H9 (cell line): ENCODE measurements around the gene MIR17HG. TPM values are rescaled to one million over a fixed set of nuclear protein-coding genes. Genes with fewer than 3 reads are reported as not detected.

Experiments
- DNase-seq: peaks from one replicate; pipeline ENCODE4 v3.0.0-alpha.2; 2017
- H2AFZ ChIP-seq: one replicate; pipeline ENCODE4 v1.6.1; 2013; ENCODE audit warnings: mild to moderate bottlenecking, low read length, control low read depth, moderate library complexity
- H2AK5ac ChIP-seq: 2 replicates; pipeline ENCODE4 v1.6.1; 2013; ENCODE audit warnings: low read length, control low read depth, mixed read lengths; ENCODE audit not compliant: insufficient read length
- H2BK120ac ChIP-seq: one replicate; pipeline ENCODE4 v1.6.1; 2013; ENCODE audit warnings: low read depth, mild to moderate bottlenecking, low read length, control low read depth, inconsistent platforms; ENCODE audit not compliant: poor library complexity, severe bottlenecking
- H2BK12ac ChIP-seq: 2 replicates; pipeline ENCODE4 v1.6.1; 2013; ENCODE audit warnings: low read length, control low read depth, mixed read lengths, low read depth; ENCODE audit not compliant: insufficient read length
- H2BK15ac ChIP-seq: 2 replicates; pipeline ENCODE4 v1.6.1; 2013; ENCODE audit warnings: low read depth, low read length, control low read depth
- H2BK20ac ChIP-seq: one replicate; pipeline ENCODE4 v1.6.1; 2013; ENCODE audit warnings: low read depth, mild to moderate bottlenecking, low read length, control low read depth, inconsistent platforms; ENCODE audit not compliant: poor library complexity, severe bottlenecking
- H2BK5ac ChIP-seq: 2 replicates; pipeline ENCODE4 v1.6.1; 2013; ENCODE audit warnings: low read length, control low read depth, mixed read lengths; ENCODE audit not compliant: insufficient read length
- H3K14ac ChIP-seq: 2 replicates; pipeline ENCODE4 v1.6.1; 2013; ENCODE audit warnings: low read length, control low read depth; ENCODE audit not compliant: insufficient read depth
- H3K18ac ChIP-seq: 2 replicates; pipeline ENCODE4 v1.6.1; 2013; ENCODE audit warnings: low read depth, mild to moderate bottlenecking, mixed read lengths, low read length, control low read depth; ENCODE audit not compliant: insufficient read length
- H3K23ac ChIP-seq: 2 replicates; pipeline ENCODE4 v1.6.1; 2013; ENCODE audit warnings: low read length, control low read depth, mixed read lengths, low read depth; ENCODE audit not compliant: insufficient read length
- H3K23me2 ChIP-seq: 2 replicates; pipeline ENCODE4 v1.6.1; 2013; ENCODE audit warnings: low read depth, mild to moderate bottlenecking, mixed read lengths, low read length, control low read depth; ENCODE audit not compliant: insufficient read length, poor library complexity, severe bottlenecking
- H3K27ac ChIP-seq: 2 replicates; pipeline ENCODE4 v1.5.1; 2013; ENCODE audit warnings: low read length, control low read depth, mixed read lengths, low read depth; ENCODE audit not compliant: insufficient read length
- H3K27me3 ChIP-seq: 2 replicates; pipeline ENCODE4 v1.6.1; 2013; ENCODE audit warnings: low read length, control low read depth, inconsistent platforms; ENCODE audit not compliant: insufficient read depth
- H3K4ac ChIP-seq: 2 replicates; pipeline ENCODE4 v1.6.1; 2013; ENCODE audit warnings: low read depth, mild to moderate bottlenecking, control low read depth, inconsistent platforms, low read length, moderate library complexity
- H3K4me1 ChIP-seq: 2 replicates; pipeline ENCODE4 v1.6.1; 2013; ENCODE audit warnings: low read length, control low read depth, inconsistent platforms; ENCODE audit not compliant: insufficient read depth
- H3K4me2 ChIP-seq: 2 replicates; pipeline ENCODE4 v1.6.1; 2013; ENCODE audit warnings: low read length, control low read depth, mixed read lengths; ENCODE audit not compliant: insufficient read length, insufficient read depth
- H3K56ac ChIP-seq: 2 replicates; pipeline ENCODE4 v1.6.1; 2013; ENCODE audit warnings: low read depth, mild to moderate bottlenecking, mixed read lengths, low read length, control low read depth; ENCODE audit not compliant: insufficient read length
- H3K79me1 ChIP-seq: 2 replicates; pipeline ENCODE4 v1.6.1; 2013; ENCODE audit warnings: low read depth, mild to moderate bottlenecking, moderate library complexity, low read length, control low read depth, inconsistent platforms; ENCODE audit not compliant: insufficient read depth, poor library complexity, severe bottlenecking
- H3K79me2 ChIP-seq: 2 replicates; pipeline ENCODE4 v1.6.1; 2013; ENCODE audit warnings: low read length, control low read depth, inconsistent platforms; ENCODE audit not compliant: insufficient read depth
- H3K9ac ChIP-seq: 2 replicates; pipeline ENCODE4 v1.6.1; 2013; ENCODE audit warnings: low read length, control low read depth, mixed read lengths; ENCODE audit not compliant: insufficient read length; ENCODE audit errors: extremely low read depth
- H3K9me3 ChIP-seq: one replicate; pipeline ENCODE4 v1.6.1; 2013; ENCODE audit warnings: low read depth, low read length, inconsistent platforms; ENCODE audit not compliant: control insufficient read depth
- H3T11ph ChIP-seq: one replicate; pipeline ENCODE4 v1.6.1; 2013; ENCODE audit warnings: mild to moderate bottlenecking, low read length, control low read depth, inconsistent platforms
- H4K20me1 ChIP-seq: one replicate; pipeline ENCODE4 v1.6.1; 2013; ENCODE audit not compliant: control insufficient read depth, insufficient read length, insufficient read depth
- H4K5ac ChIP-seq: 2 replicates; pipeline ENCODE4 v1.6.1; 2013; ENCODE audit warnings: low read depth, mild to moderate bottlenecking, mixed read lengths, low read length, control low read depth; ENCODE audit not compliant: insufficient read length
- H4K8ac ChIP-seq: replicated peaks from 2 replicates; pipeline ENCODE4 v1.6.1; 2013; ENCODE audit warnings: low read length, control low read depth, mixed read lengths, low read depth; ENCODE audit not compliant: insufficient read length
- H4K91ac ChIP-seq: 2 replicates; pipeline ENCODE4 v1.6.1; 2013; ENCODE audit warnings: low read depth, mild to moderate bottlenecking, moderate library complexity, mixed read lengths, low read length, control low read depth; ENCODE audit not compliant: insufficient read length
- H3K27ac Mint-ChIP-seq, 3 experiments: 2 replicates in 2 of 3; 3 replicates in 1 of 3; pipeline ENCODE4 v1.8.0; 2020 to 2021; ENCODE audit warnings: mixed read lengths in 3 of 3, mild to moderate bottlenecking in 1 of 3, moderate library complexity in 1 of 3
- H3K27me3 Mint-ChIP-seq: 2 replicates; pipeline ENCODE4 v1.8.0; 2021; ENCODE audit warnings: low read depth, mild to moderate bottlenecking, moderate library complexity, mixed read lengths
- H3K36me3 Mint-ChIP-seq, 3 experiments: 2 replicates in 2 of 3; 3 replicates in 1 of 3; pipeline ENCODE4 v1.8.0; 2020 to 2021; ENCODE audit warnings: low read depth in 3 of 3, mixed read lengths in 3 of 3; ENCODE audit not compliant: insufficient read depth in 1 of 3
- H3K4me1 Mint-ChIP-seq, 2 experiments: 2 replicates each; pipeline ENCODE4 v1.8.0; 2020; ENCODE audit warnings: mixed read lengths in 2 of 2
- H3K4me3 Mint-ChIP-seq, 2 experiments: 2 replicates in 1 of 2; 3 replicates in 1 of 2; pipeline ENCODE4 v1.8.0; 2020 to 2021; ENCODE audit warnings: mild to moderate bottlenecking in 2 of 2, mixed read lengths in 2 of 2, moderate library complexity in 1 of 2
- H3K9me3 Mint-ChIP-seq, 2 experiments: 2 replicates in 1 of 2; 3 replicates in 1 of 2; pipeline ENCODE4 v1.8.0; 2020; ENCODE audit warnings: mild to moderate bottlenecking in 2 of 2, mixed read lengths in 2 of 2, moderate library complexity in 1 of 2
- CTCF ChIP-seq: fragments of 200-600 bp; sonication (generic); conservative IDR thresholded peaks from 3 replicates; pipeline ENCODE4 v1.8.0; 2021; ENCODE audit warnings: antibody characterized with exemption, mild to moderate bottlenecking
- WGBS: extraction: QIAGEN DNeasy Blood & Tissue Kit; methylation state at CpG from one replicate; pipeline ENCODE4 v1.1.7; 2013; ENCODE audit warnings: missing lambda C conversion rate, low lambda C conversion rate, mixed read lengths; ENCODE audit not compliant: insufficient read length; ENCODE audit errors: extremely low coverage; 5-methylcytosine and 5-hydroxymethylcytosine counted together
- total RNA-seq: library from RNA; stranded (reverse); gene quantifications from 2 replicates; pipeline ENCODE4 v1.2.1, GENCODE V29; 2021

The MIR17HG gene
- total RNA-seq, 1 experiment from 2014 or later: 38.7 TPM

GRCh38 chr13:91305652-91306051, 41.8 kb upstream of the MIR17HG start:
- DNase-seq: no peak
- Histone ChIP-seq H2BK120ac (no peak overlapping the region), H2AK5ac (no peak overlapping the region), H3K4ac (no peak overlapping the region), H3K27me3 (no peaks in the 10 kb centered on the region), H3K4me1 (no peaks in the 10 kb centered on the region), H2BK5ac (no peak overlapping the region), H3K56ac (no peak overlapping the region), H2BK15ac (no peak overlapping the region), H3K79me1 (no peaks in the 10 kb centered on the region), H3K4me2 (no peak overlapping the region), H2BK20ac (no peak overlapping the region), H3K23ac (no peak overlapping the region), H3K14ac (no peak overlapping the region), H4K5ac (no peak overlapping the region), H4K20me1 (no peaks in the 10 kb centered on the region), H3K23me2 (no peaks in the 10 kb centered on the region), H3K9me3 (no peaks in the 10 kb centered on the region), H3K9ac (no peak overlapping the region), H3K79me2 (no peaks in the 10 kb centered on the region), H3K27ac (no peak overlapping the region), H4K91ac (no peak overlapping the region), H3K18ac (no peak overlapping the region), H4K8ac (no peak overlapping the region), H3T11ph (no peak overlapping the region), H2BK12ac (no peak overlapping the region), H2AFZ (no peak overlapping the region)
- no peak overlapping the region for H3K27ac Mint-ChIP-seq
- no peaks in the 10 kb centered on the region for H3K9me3 Mint-ChIP-seq
- no CpG with 5 or more reads among the region's 1 CpG for WGBS
- no peak for TF ChIP-seq CTCF
- H3K27me3 Mint-ChIP-seq: no peaks in the 10 kb centered on the region; the same call in 1 of the 2 replicates
- no peaks in the 10 kb centered on the region for H3K4me1 Mint-ChIP-seq
- H3K36me3 Mint-ChIP-seq: no peaks in the 10 kb centered on the region
- H3K4me3 Mint-ChIP-seq: no peak overlapping the region
